Neuron (in vitro differentiated cells): ENCODE results near the gene FRMD5.

ENCODE experiments used
- H2AFZ ChIP-seq: one replicate; pipeline ENCODE4 v1.6.1; 2013; ENCODE audit warnings: low read depth, mild to moderate bottlenecking, inconsistent platforms, low read length, moderate library complexity
- H3K27me3 ChIP-seq: one replicate; pipeline ENCODE4 v1.6.1; 2013; ENCODE audit warnings: low read length; ENCODE audit not compliant: insufficient read depth
- H3K36me3 ChIP-seq: one replicate; pipeline ENCODE4 v1.6.1; 2013; ENCODE audit warnings: low read length; ENCODE audit not compliant: insufficient read depth
- H3K4me1 ChIP-seq: one replicate; pipeline ENCODE4 v1.6.1; 2013; ENCODE audit warnings: low read length; ENCODE audit not compliant: insufficient read depth
- H3K4me3 ChIP-seq: 2 replicates; pipeline ENCODE4 v1.5.1; 2013; ENCODE audit warnings: mild to moderate bottlenecking, low read length, moderate library complexity
- H3K9me3 ChIP-seq: one replicate; pipeline ENCODE4 v1.6.1; 2013; ENCODE audit warnings: low read length

Gene FRMD5

GRCh38 chr15:43916326-43916660, 278.8 kb downstream of the FRMD5 start:
- Histone ChIP-seq H2AFZ (no peak overlapping the region), H3K27me3 (no peaks in the 10 kb centered on the region), H3K36me3 (peaks cover 4% of the 10 kb centered on the region), H3K4me3 (no peak overlapping the region), H3K4me1 (no peaks in the 10 kb centered on the region), H3K9me3 (peaks cover 2% of the 10 kb centered on the region)

- Histone ChIP-seq H3K4me1 (no peaks in the 10 kb centered on the region), H3K36me3 (peaks cover 4% of the 10 kb centered on the region), H3K9me3 (peaks cover 2% of the 10 kb centered on the region), H2AFZ (no peak overlapping the region), H3K4me3 (no peak overlapping the region), H3K27me3 (no peaks in the 10 kb centered on the region)
Observed at GRCh38 chr15:43915631-43916325, 279.3 kb downstream of the FRMD5 start.

GRCh38 chr15:43913941-43914340, 281.1 kb downstream of the FRMD5 start:
- H3K36me3 ChIP-seq, result peaks cover 4% of the 10 kb centered on the region
- no peaks in the 10 kb centered on the region for H3K4me1 ChIP-seq
- H3K4me3 ChIP-seq, result no peak overlapping the region

GRCh38 chr15:43913026-43913780, 281.9 kb downstream of the FRMD5 start:
- Histone ChIP-seq H3K4me1 (no peaks in the 10 kb centered on the region), H2AFZ (no peak overlapping the region), H3K9me3 (peaks cover 2% of the 10 kb centered on the region), H3K27me3 (no peaks in the 10 kb centered on the region), H3K36me3 (peaks cover 4% of the 10 kb centered on the region), H3K4me3 (no peak overlapping the region)

More at GRCh38 chr15:43913941-43914340, 281.1 kb downstream of the FRMD5 start:
- H3K9me3 ChIP-seq, result peaks cover 2% of the 10 kb centered on the region
- no peak overlapping the region for H2AFZ ChIP-seq
- H3K27me3 ChIP-seq, result no peaks in the 10 kb centered on the region

- Histone ChIP-seq H3K4me3 (no peak overlapping the region), H3K9me3 (no peaks in the 10 kb centered on the region), H2AFZ (no peak overlapping the region), H3K36me3 (no peaks in the 10 kb centered on the region), H3K4me1 (no peaks in the 10 kb centered on the region), H3K27me3 (no peaks in the 10 kb centered on the region)
Observed at GRCh38 chr15:43912208-43912607, 282.9 kb downstream of the FRMD5 start.

- no peaks in the 10 kb centered on the region for H3K27me3 ChIP-seq
- no peaks in the 10 kb centered on the region for H3K36me3 ChIP-seq
- no peak overlapping the region for H3K4me3 ChIP-seq
- no peak overlapping the region for H2AFZ ChIP-seq
- no peaks in the 10 kb centered on the region for H3K9me3 ChIP-seq
- H3K4me1 ChIP-seq, result no peaks in the 10 kb centered on the region
Observed at GRCh38 chr15:43911235-43911781, 283.8 kb downstream of the FRMD5 start.

- H3K4me1 ChIP-seq, result peaks cover 1% of the 10 kb centered on the region
- H3K9me3 ChIP-seq, result no peaks in the 10 kb centered on the region
- H2AFZ ChIP-seq, result no peak overlapping the region
- no peak overlapping the region for H3K4me3 ChIP-seq
- no peaks in the 10 kb centered on the region for H3K27me3 ChIP-seq
- H3K36me3 ChIP-seq, result peaks cover 4% of the 10 kb centered on the region
Observed at GRCh38 chr15:43908516-43909050, 286.5 kb downstream of the FRMD5 start.

GRCh38 chr15:43905755-43906154, 289.3 kb downstream of the FRMD5 start:
- Histone ChIP-seq H2AFZ (no peak overlapping the region), H3K4me1 (peaks cover 2% of the 10 kb centered on the region), H3K36me3 (peaks cover 7% of the 10 kb centered on the region), H3K4me3 (no peak overlapping the region), H3K9me3 (no peaks in the 10 kb centered on the region), H3K27me3 (no peaks in the 10 kb centered on the region)

GRCh38 chr15:43903864-43904290, 291.2 kb downstream of the FRMD5 start:
- Histone ChIP-seq H2AFZ (no peak overlapping the region), H3K36me3 (peaks cover 7% of the 10 kb centered on the region), H3K9me3 (no peaks in the 10 kb centered on the region), H3K4me1 (peaks cover 2% of the 10 kb centered on the region), H3K27me3 (no peaks in the 10 kb centered on the region), H3K4me3 (no peak overlapping the region)

GRCh38 chr15:43901495-43901894, 293.6 kb downstream of the FRMD5 start:
- H3K9me3 ChIP-seq, result no peaks in the 10 kb centered on the region
- H3K4me3 ChIP-seq, result no peak overlapping the region
- peaks cover 2% of the 10 kb centered on the region for H3K4me1 ChIP-seq
- no peak overlapping the region for H2AFZ ChIP-seq
- H3K27me3 ChIP-seq, result no peaks in the 10 kb centered on the region
- H3K36me3 ChIP-seq, result peaks cover 7% of the 10 kb centered on the region

- Histone ChIP-seq H3K27me3 (no peaks in the 10 kb centered on the region), H3K9me3 (no peaks in the 10 kb centered on the region), H3K4me1 (peaks cover 2% of the 10 kb centered on the region), H3K36me3 (peaks cover 7% of the 10 kb centered on the region), H2AFZ (no peak overlapping the region), H3K4me3 (no peak overlapping the region)
Observed at GRCh38 chr15:43900996-43901395, 294.1 kb downstream of the FRMD5 start.

- Histone ChIP-seq H2AFZ (no peak overlapping the region), H3K27me3 (no peaks in the 10 kb centered on the region), H3K4me1 (peaks cover 2% of the 10 kb centered on the region), H3K36me3 (peaks cover 3% of the 10 kb centered on the region), H3K4me3 (no peak overlapping the region), H3K9me3 (no peaks in the 10 kb centered on the region)
Observed at GRCh38 chr15:43899928-43900327, 295.1 kb downstream of the FRMD5 start.

GRCh38 chr15:43898891-43899290, 296.2 kb downstream of the FRMD5 start:
- no peaks in the 10 kb centered on the region for H3K9me3 ChIP-seq
- H3K27me3 ChIP-seq, result no peaks in the 10 kb centered on the region
- peaks cover 2% of the 10 kb centered on the region for H3K4me1 ChIP-seq
- H3K4me3 ChIP-seq, result no peak overlapping the region
- no peak overlapping the region for H2AFZ ChIP-seq
- H3K36me3 ChIP-seq, result peaks cover 3% of the 10 kb centered on the region
